ENCODE data around the gene CALN1.

Gene CALN1

DNA sequence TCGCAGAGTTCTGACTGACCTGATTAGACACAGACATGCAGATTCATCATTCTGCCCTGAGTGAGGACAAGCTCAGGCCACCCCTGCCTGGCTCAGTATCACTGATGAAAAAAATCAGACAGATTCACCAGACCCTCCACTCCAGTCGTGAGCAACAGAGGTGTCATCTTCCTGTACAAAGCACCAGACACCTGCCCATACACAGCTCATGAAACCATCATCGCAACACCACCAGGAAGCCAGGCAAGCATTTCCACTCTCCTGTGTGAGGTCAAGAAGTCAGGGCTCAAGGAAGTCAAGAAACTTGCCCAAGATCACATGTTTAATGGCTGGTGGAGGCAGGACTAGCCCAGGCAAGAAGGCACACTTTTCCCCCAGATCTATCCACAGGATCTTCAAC, 163.0 kb downstream of the CALN1 start:
- no peaks in the 10 kb centered on the region for H3K27me3 ChIP-seq (ENCODE audit: insufficient read depth, low read length)
- no peaks in the 10 kb centered on the region for H3K79me2 ChIP-seq (ENCODE audit: insufficient read depth, low read length)
- H3K36me3 ChIP-seq (ENCODE audit: insufficient read depth, low read length): no peaks in the 10 kb centered on the region
- no peak overlapping the region for H3K27ac ChIP-seq (ENCODE audit: low read depth, low read length, poor library complexity, severe bottlenecking)
- H3K4me3 ChIP-seq (ENCODE audit: low read depth, low read length, poor library complexity, severe bottlenecking): no peak overlapping the region
- no peaks in the 10 kb centered on the region for H4K20me1 ChIP-seq (ENCODE audit: insufficient read depth, low read length)
- H2AFZ ChIP-seq (ENCODE audit: low read length): no peak overlapping the region
- TF ChIP-seq, protein P1, sequence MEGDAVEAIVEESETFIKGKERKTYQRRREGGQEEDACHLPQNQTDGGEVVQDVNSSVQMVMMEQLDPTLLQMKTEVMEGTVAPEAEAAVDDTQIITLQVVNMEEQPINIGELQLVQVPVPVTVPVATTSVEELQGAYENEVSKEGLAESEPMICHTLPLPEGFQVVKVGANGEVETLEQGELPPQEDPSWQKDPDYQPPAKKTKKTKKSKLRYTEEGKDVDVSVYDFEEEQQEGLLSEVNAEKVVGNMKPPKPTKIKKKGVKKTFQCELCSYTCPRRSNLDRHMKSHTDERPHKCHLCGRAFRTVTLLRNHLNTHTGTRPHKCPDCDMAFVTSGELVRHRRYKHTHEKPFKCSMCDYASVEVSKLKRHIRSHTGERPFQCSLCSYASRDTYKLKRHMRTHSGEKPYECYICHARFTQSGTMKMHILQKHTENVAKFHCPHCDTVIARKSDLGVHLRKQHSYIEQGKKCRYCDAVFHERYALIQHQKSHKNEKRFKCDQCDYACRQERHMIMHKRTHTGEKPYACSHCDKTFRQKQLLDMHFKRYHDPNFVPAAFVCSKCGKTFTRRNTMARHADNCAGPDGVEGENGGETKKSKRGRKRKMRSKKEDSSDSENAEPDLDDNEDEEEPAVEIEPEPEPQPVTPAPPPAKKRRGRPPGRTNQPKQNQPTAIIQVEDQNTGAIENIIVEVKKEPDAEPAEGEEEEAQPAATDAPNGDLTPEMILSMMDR (IDR thresholded peaks at IDR 0.05; ENCODE audit: low read length): no peak
- no peak for TF ChIP-seq EZH2 (IDR thresholded peaks at IDR 0.05; ENCODE audit: borderline replicate concordance, low read length)
- H3K4me1 ChIP-seq (ENCODE audit: insufficient read depth, low read length, severe bottlenecking): no peaks in the 10 kb centered on the region
- no peaks in the 10 kb centered on the region for H3K9me3 ChIP-seq (ENCODE audit: low read length)
- no peaks in the 10 kb centered on the region for H3F3A ChIP-seq (ENCODE audit: insufficient read depth, low read length)
- H3K4me2 ChIP-seq (ENCODE audit: low read length): no peak overlapping the region
- no peaks in the 10 kb centered on the region for H3K9me2 ChIP-seq (ENCODE audit: low read depth, low read length)
- no peak overlapping the region for H3K9ac ChIP-seq (ENCODE audit: low read length)

DNA sequence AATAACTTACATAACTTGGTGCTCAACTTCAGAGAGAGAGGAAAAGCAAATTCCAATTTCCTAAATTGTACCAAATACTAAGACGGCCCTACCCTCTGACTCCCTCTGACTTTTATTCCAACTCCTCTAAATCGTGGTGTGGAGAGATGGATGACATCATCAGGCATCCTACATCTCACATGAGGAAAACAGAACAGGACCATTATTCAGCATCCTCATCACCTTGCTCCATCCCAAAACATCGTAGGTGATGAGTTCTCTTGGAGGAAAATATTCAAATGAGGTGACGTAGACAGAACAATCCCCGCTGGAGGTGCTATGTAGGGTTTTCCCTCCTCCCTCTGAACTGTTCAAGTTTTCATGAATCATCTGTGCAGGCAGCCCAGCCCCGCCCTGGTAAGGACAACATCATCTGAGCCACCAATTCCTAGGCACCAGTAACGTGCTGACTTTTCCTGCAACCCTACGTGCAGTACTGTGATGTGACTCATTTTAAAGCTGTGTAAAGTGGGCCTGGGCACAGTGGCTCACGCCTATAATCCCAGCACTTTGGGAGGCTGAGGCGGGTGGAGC, 167.2 kb downstream of the CALN1 start:
- TF ChIP-seq, protein P1 (IDR thresholded peaks at IDR 0.05; ENCODE audit: low read length): no peak
- no peak for TF ChIP-seq EZH2 (IDR thresholded peaks at IDR 0.05; ENCODE audit: borderline replicate concordance, low read length)
- no peaks in the 10 kb centered on the region for H3K79me2 ChIP-seq (ENCODE audit: insufficient read depth, low read length)

DNA sequence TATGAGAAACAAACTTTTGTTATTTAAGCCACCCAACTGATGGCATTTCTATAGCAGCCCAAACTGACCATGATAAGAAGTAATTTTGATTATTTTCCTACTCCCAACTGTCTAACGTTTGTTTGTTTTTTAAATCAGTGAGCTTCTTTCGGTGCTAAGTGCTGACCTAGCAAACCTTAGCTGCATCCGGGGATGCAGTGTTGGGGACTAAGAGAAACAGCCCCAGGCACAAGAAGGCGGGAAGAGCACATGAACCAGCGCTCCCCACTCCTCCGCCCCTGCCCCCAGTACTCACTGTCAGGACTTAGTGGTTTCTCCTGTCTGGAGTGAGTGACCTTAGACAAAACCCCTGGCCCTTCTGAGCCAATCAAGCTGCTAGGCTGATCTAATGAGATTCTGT, 168.8 kb downstream of the CALN1 start:
- Histone ChIP-seq H3K79me2 (ENCODE audit: insufficient read depth, low read length) (no peaks in the 10 kb centered on the region), H3K9me3 (ENCODE audit: low read length) (no peaks in the 10 kb centered on the region), H2AFZ (ENCODE audit: low read length) (no peak overlapping the region), H3K9me2 (ENCODE audit: low read depth, low read length) (no peaks in the 10 kb centered on the region), H3K4me3 (ENCODE audit: low read depth, low read length, poor library complexity, severe bottlenecking) (no peak overlapping the region), H3K27ac (ENCODE audit: low read depth, low read length, poor library complexity, severe bottlenecking) (no peak overlapping the region), H3K4me1 (ENCODE audit: insufficient read depth, low read length, severe bottlenecking) (no peaks in the 10 kb centered on the region), H3K9ac (ENCODE audit: low read length) (no peak overlapping the region), H3K27me3 (ENCODE audit: insufficient read depth, low read length) (no peaks in the 10 kb centered on the region), H3F3A (ENCODE audit: insufficient read depth, low read length) (no peaks in the 10 kb centered on the region), H4K20me1 (ENCODE audit: insufficient read depth, low read length) (no peaks in the 10 kb centered on the region), H3K36me3 (ENCODE audit: insufficient read depth, low read length) (no peaks in the 10 kb centered on the region), H3K4me2 (ENCODE audit: low read length) (no peak overlapping the region)
- no peak for TF ChIP-seq EZH2 (IDR thresholded peaks at IDR 0.05; ENCODE audit: borderline replicate concordance, low read length)
- TF ChIP-seq, protein P1 (IDR thresholded peaks at IDR 0.05; ENCODE audit: low read length): no peak

More for the DNA sequence above, 167.2 kb downstream of the CALN1 start:
- Histone ChIP-seq H3K36me3 (ENCODE audit: insufficient read depth, low read length) (no peaks in the 10 kb centered on the region), H3K4me1 (ENCODE audit: insufficient read depth, low read length, severe bottlenecking) (no peaks in the 10 kb centered on the region), H3K9ac (ENCODE audit: low read length) (no peak overlapping the region), H3K4me2 (ENCODE audit: low read length) (no peak overlapping the region), H3F3A (ENCODE audit: insufficient read depth, low read length) (no peaks in the 10 kb centered on the region), H3K27me3 (ENCODE audit: insufficient read depth, low read length) (no peaks in the 10 kb centered on the region), H3K27ac (ENCODE audit: low read depth, low read length, poor library complexity, severe bottlenecking) (no peak overlapping the region), H2AFZ (ENCODE audit: low read length) (no peak overlapping the region), H3K9me3 (ENCODE audit: low read length) (no peaks in the 10 kb centered on the region), H3K9me2 (ENCODE audit: low read depth, low read length) (no peaks in the 10 kb centered on the region), H4K20me1 (ENCODE audit: insufficient read depth, low read length) (no peaks in the 10 kb centered on the region), H3K4me3 (ENCODE audit: low read depth, low read length, poor library complexity, severe bottlenecking) (no peak overlapping the region)
